Stimulated activated naive CD8-positive, alpha-beta T cell treated with anti-CD3 and anti-CD28 coated beads, Interleukin-15, Interleukin-2, amounts not matched to agents 100 U/mL and 50 U/mL, for 24 hours (primary cell): ENCODE data around the gene SDR42E1.
"Not testable (repeated sequence)": the region's sequence is repeated elsewhere in the genome, so short reads cannot be mapped to it uniquely, and the experiment has no call there.

ENCODE experiments used
- ATAC-seq: fragments of 150-1000 bp; cut with Tn5 transposase; one replicate; pipeline ENCODE4 v1.10.0; 2021
- DNase-seq: peaks from one replicate; pipeline ENCODE4 v3.0.0; 2021

SDR42E1 gene

DNA sequence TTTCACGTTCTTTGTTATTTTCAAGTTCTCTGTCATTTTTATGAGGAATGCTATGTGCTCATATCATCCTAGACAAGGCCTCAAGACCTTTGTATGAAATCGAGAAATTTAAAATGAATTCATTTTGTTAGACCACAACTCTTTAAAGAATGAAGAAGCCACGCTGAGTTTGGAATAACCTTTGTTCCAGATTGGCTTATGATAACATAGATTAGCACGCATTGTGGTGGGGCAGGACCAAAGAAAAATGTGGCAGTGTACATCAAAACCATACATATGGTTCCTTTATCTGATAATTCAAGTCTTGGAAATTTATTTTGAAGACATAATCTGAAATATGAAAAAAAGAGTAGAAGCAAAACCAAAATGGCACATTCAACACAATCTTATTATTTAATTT, 26.0 kb upstream of the SDR42E1 start:
- DNase-seq (no peak), ATAC-seq (no peak)

DNA sequence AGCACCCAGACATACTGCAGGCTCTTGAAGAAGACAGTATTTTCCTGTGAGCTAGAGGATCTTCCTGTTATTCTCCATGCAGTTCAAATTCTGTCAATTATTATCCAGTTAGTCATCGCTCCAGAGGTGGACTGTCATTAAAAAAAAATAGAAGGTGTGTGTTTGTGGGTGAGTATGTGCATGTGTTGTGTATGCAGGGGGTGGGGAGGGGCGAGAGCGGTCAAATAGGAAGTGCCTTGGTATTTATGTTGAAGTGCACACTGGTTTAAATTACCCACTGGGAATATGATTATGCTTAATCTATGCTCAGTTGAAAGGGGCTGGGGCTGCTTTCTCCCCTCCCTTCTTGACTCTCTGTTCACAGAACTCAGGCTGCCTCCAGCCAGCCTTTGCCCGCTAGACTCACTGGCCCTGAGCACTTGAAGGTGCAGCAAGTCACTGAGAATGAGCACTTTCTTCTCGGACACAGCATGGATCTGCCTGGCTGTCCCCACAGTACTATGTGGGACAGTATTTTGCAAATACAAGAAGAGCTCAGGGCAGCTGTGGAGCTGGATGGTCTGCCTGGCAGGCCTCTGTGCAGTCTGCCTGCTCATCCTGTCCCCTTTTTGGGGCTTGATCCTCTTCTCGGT, 23.8 kb upstream of the SDR42E1 start, which contains the start of gene HSD17B2:
TSS of gene HSD17B2 (plus strand) at position 273 of the 632 bp plus-strand sequence. CDS start at position 445, 172 bp downstream.
- DNase-seq (no peak), ATAC-seq (no peak)

DNA sequence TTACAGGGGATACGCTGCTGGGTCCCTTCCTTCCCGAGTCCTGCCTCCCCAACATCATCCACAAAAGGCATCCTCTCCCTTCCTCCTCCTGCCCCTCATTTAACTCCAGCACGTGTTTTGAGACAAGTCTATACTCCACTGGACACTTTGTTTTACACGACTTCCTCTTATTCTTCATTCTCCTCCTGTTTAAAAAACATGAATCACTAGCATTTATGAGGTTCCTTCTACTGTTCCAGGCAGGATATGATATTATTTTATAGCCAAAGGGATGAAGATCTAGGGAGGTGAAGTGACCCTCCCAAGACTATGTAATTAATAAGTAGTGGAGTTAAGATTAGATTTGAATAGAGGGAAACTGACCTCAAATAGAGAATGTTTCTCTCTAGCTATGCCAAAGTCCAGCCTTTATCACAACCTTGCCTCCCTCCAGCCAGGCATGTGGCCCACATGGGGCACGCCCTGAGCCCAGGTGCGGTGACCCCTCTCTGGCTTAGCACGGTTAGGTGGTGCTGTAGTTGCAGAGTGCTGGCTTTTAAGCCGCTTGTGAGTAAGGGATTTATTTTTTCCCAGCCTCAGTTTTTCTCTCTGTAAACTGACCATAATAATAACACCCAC, 22.5 kb upstream of the SDR42E1 start:
- ATAC-seq (no peak), DNase-seq (no peak)

DNA sequence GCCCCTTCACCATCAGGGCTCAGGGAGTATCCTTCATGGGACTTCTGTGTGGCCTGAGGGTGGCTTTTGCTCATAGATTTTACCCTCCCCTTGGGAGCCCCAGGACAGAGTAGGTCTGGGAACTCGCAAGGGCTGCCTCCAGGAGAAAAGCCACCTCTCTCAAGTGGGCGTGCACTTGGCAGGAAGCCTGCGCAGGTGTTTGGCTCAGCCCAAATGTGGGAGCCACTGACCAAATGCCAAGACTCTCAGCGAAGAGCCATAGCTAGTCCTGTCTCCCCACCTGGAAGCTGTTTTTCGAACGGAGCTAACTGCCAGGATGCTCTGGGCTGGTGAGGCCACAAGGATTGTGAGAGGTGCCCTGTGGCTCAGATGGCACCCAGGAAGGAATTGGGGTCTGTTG, 21.7 kb upstream of the SDR42E1 start:
- DNase-seq (no peak), ATAC-seq (no peak)

DNA sequence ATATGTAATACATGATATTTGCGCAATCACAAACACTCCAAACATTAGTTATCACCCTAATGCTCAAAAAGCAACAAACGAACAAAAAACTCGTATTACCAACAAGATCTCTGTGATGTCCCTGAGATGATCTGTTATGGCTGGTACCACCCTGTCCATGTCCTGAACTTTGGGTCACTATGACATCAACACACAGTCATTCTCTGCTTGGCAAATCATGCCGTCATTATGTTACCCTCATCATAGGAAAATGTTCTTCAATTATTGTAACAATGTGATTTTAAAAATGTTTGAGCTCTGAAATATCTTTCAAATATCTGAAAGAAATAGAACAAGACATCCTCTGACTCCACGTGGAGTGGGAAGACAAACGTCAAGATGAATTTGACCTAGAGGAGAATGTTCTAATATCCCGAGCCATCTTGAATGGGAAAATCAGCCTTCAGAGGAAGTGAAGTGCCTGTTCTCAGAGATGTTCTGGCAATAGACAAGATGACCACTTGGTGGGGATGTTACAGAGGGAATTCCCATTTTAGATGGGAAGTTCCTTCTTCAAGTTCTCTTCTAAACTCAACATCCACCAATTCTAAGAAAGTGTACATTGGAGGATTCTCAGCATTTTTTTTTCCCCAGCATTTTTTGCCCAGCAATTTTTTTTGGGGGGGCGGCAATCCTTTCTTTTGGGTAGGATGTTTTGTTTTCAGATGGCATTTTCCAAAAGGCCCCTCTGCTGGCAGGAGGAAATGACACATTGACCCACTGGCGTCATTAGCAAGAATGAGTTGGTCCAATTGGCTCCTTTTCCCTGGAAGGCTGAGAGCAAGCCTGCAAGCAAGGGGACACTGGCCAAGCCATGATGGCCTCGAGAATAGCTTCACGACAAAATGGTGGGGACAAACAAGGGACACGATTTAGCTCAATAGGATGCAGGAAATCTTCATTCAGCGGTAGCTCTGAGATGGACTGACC, 20.1 kb upstream of the SDR42E1 start:
- no peak for DNase-seq
- no peak for ATAC-seq

DNA sequence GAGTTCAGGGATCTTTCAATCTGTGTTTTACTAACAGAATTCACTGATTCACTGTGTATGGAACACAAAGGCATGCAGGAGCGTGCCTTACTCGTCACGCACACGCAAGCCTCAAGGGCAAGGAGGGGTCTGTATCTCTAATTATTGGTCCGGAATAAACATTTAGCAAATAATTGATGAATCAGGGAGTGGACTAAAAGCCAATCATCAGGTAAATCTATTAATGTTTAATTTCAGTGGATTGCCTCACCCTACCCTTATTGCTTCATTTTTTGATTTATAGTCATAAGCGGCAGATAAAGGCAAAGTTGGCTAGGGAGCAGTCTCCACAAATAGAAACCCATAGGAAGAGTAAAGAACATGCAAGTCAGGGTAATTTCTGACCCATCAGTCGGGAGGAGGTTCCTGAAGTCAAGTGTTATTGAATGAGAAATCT, 16.4 kb upstream of the SDR42E1 start:
- ATAC-seq: no peak
- DNase-seq: no peak

DNA sequence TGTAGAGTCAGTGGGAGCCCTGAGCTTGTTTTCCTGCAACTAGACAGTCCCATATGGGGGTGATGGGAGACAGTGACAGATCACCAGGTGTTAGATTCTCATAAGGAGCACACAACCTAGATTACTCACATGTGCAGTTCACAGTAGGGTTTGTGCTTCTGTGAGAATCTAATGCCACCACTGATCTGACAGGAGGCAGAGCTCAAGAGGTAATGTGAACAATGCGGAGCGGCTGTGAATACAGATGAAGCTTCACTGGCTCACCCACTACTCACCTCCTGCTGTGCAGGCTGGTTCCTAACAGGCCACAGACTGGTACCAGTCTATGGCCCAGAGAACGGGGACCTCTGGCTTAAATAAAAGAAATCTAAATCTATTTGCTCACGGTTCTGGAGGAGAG, 13.6 kb upstream of the SDR42E1 start:
- DNase-seq (no peak), ATAC-seq (no peak)

DNA sequence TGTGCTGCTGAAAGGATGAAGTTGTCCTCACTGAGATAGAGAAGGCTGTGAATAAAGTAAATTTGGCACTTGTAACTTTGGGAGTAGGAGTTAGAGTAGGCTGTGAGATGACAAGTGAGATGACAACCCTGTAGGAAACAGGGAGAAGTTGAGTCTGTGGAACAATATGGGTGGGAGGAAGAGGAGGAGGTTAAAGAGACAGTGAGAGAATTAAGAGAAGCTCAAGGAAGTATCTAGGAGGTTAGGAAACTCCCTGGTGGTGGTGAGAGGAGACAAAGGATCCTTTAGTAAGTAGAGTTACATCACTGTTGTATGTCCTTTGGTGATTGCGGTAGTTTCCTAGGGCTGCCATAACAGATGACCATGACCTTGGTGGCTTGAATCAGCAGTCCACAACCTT, 13.0 kb upstream of the SDR42E1 start:
- ATAC-seq: no peak
- no peak for DNase-seq

DNA sequence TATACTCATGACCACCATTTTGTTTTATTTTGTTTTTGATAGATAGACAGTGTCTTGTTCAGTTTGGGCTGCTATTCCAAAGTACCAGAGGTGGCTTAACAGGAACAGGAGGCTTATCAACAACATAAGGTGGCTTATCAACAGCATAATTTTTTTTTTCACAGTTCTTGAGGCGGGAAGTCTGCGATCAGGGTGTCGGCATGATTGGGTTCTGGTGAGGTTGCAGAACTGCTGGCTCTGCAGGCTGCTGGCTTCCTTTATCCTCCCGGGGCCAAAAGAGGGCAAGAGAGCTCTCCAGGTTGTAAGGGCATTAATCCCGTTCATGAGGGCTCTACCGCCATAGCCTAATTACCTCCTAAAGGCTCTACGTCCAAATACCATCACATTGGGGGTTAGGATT, 11.9 kb upstream of the SDR42E1 start:
- no peak for ATAC-seq

DNA sequence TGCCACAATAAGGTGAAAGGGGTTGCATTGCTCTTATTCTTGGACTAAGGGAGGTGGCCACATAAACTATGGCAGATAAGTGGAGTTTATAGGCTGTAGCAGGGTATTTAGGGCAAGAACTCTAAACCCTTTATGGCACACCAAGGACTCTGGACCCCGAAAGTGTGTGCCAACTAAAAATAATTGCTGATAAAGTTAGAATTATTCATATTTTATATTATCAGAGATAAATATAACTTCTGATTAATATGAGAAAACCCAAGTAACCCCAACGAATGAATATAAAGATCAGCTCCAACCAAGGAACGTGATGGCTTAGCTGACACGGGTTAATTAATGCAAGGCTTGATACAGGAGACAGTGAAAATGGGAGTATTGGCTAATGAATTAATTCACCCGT, 8.8 kb upstream of the SDR42E1 start:
- no peak for ATAC-seq

More for the DNA sequence above, 11.9 kb upstream of the SDR42E1 start:
- DNase-seq: no peak

DNA sequence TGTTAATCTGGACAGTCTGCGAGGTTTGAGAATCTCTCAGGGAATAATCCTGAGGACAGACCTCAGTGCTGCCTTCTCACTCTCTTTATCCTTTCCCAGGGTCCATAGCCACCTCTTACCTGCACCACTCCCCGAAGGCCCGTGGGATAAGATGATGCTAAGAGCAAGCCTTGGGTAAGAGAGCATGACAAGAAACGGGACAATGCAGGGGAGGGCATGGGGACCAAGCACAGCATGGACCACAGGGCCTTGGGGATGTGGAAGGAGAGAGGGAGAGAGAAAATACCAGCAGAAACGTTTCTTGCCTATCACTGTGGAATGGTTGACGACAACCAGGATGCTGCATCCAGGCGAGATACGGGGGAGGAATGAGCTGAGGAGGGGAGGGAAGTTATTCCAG, 8.3 kb upstream of the SDR42E1 start:
- DNase-seq: no peak
- no peak for ATAC-seq

More for the DNA sequence above, 8.8 kb upstream of the SDR42E1 start:
- DNase-seq: no peak

DNA sequence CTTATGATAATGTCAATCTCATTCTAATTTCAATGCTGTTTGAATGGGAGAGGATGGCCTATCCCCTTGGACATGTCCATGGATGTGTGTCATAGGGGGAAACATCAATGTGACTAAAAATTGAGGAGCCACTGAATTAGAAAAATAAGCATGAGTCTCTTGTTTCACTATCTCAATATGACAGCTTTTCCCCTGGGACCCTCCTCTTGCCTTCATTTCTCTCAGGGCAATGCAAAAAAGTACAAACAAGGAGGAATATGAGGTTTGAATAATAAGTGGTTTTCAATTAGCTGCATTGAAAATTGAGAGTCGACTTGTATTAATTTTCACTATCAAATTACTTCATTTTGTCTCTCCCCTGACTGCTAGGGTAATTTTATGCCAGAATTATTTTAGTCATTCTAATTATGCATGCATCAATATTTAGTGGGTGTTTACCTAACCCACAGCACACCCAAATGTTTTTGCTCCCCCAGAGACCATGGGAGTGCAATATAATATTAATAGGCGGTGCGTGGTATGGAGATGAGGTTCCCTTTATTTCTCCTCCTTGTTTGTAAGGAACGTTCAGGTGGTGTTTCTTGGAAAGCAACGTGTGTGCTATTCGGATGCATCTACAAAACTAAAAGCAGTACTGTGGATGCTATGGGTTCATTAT, 6.8 kb upstream of the SDR42E1 start:
- DNase-seq: no peak
- no peak for ATAC-seq

DNA sequence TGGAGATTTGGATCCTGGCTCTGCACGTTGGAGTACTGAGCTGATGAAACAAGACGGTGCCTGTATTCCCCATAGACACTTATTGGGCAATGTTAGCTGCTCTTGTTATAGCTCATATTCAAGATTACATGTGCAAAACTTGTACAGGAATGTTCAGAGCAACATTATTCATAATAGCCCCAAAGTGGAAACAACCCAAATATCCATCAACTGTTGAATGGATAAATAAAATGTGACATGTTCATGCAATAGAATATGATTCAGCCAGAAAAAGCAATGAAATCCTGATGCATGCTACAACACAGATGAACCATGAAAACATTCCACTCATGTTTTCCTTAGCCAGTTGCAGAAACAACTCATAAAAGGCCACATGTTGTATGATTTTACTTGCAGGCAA, 5.7 kb upstream of the SDR42E1 start:
- no peak for DNase-seq
- ATAC-seq: no peak

DNA sequence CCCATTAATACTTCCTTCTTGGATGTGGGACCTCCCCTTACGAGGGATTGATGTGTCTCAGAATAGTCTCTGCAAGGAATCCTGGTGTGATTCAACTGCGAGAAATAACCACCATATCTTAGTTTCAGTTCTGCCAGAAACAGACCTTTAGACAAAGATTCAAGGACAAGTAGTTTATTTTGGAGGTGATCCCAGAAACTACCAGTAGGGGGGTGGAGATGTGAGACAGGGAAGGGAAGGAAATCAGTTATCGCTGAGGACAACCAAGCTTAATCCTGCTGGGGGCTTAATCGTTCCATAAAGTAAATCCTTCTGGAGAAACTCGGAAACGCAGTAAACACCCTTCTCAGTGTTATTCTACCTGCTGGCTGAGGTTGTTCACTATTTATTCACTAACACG, 5.0 kb upstream of the SDR42E1 start:
- ATAC-seq (no peak), DNase-seq (no peak)

DNA sequence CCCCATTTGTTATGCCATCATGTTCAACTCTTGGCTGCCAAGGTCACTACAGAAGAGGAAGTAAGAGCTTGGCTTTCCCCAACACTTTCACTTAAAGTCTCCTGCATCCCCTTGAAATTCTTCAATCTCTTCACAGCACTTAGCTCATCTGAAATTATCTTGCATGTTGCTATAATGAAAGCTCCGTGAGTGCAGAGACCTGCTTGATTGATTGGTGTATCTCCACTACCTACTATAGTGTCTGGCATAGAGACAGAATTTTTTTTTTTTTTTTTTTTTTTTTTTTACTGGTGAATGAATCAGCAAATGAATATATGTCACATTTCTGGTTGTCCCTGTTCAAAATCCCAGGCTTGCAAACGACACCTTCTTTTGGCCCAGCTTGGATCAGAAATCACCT, 1.9 kb upstream of the SDR42E1 start:
- DNase-seq (no peak), ATAC-seq (no peak)

DNA sequence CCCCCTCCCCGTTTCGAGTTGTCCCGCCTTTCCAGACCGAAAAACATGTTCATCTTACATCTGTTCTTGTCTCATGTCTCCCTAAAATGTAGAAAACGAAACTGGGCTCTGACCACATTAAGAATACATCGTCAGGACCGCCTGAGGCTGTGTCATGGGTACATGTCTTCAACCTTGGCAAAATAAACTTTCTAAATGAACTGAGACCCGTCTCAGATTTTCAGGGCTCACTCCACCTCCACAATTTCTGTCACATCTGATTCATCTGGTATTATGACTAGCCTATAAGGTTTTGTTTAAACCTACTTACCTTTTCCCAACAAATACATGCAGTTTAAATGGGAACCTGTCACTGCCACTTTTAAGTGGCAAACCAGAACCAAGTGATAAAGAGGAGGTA, 621 bp downstream of the SDR42E1 start:
- no peak for ATAC-seq
- no peak for DNase-seq

DNA sequence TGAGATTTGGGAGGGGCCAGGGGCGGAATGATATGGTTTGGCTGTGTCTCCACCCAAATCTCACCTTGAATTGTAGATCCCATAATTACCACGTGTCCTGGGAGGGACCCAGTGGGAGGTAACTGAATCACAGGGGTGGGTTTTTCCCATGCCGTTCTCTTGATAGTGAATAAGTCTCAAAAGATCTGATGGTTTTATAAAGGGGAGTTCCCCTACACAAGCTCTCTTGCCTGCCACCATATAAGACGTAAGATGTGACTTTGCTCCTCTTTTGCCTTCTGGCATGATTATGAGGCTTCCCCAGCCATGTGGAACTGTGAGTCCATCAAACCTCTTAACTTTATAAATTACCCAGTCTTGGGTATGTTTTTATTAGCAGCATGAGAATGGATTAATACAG, 1.5 kb downstream of the SDR42E1 start:
- ATAC-seq, DNase-seq: not testable (repeated sequence)

DNA sequence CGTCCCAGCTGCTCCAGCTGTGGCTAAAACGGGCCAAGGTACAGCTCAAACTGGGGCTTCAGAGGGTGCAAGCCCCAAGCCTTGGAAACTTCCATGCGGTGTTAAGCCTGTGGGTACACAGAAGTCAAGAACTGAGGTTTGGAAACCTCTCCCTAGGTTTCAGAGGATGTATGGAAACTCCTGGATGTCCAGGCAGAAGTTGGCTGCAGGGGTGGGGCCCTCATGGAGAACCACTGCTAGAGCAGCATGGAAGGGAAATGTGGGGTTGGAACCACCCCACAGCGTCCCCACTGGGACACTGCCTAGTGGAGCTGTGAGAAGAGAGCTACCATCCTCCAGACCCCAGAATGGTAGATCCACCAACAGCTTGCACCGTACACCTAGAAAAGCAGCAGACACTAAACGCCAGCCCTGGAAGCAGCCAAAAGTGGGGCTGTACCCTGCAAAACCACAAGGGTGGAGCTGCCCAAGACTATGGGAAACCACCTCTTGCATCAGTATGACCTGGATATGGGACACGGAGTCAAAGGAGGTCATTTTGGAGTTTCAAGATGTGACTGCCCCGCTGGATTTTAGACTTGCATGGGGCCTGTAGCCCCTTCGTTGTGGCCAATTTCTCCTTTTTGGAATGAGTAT, 2.2 kb downstream of the SDR42E1 start:
- ATAC-seq (no peak), DNase-seq (no peak)

DNA sequence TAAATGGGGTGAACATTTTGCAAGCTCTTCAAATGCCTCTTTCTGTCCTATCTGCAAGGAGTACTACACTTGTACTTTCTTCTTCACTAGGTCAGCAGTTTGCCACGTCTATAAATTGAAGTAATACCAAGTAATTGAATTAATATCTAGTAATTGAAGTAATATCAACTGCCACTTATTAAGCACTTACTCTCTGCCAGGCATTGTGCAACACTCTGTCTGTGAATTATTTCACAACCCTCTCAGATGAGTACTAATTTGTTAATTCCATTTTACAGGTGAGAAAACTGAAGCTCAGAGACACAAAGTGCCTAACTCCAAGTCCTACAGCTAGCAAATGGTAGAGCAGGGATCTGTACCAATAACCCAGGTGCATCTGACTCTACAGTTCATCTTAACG, 4.1 kb downstream of the SDR42E1 start:
- DNase-seq: no peak
- no peak for ATAC-seq

DNA sequence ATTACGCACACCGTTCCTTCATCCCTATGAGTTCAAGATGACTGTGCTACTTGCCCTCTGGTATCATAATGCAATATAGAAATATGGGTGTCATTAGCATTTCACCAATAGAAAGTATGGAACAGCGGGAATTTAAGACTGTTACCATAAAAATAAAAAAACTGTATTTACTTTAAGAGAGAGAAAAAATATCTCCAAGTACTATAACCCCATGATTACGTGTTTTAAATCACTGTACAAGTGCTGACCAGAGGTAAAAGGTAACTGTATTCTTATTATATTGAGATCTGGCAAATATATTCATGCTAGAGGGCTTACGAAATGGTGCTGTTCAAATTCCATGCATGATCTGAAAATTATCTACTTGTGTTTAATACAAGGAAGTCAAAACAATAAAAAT, 5.2 kb downstream of the SDR42E1 start:
- ATAC-seq (no peak), DNase-seq (no peak)

DNA sequence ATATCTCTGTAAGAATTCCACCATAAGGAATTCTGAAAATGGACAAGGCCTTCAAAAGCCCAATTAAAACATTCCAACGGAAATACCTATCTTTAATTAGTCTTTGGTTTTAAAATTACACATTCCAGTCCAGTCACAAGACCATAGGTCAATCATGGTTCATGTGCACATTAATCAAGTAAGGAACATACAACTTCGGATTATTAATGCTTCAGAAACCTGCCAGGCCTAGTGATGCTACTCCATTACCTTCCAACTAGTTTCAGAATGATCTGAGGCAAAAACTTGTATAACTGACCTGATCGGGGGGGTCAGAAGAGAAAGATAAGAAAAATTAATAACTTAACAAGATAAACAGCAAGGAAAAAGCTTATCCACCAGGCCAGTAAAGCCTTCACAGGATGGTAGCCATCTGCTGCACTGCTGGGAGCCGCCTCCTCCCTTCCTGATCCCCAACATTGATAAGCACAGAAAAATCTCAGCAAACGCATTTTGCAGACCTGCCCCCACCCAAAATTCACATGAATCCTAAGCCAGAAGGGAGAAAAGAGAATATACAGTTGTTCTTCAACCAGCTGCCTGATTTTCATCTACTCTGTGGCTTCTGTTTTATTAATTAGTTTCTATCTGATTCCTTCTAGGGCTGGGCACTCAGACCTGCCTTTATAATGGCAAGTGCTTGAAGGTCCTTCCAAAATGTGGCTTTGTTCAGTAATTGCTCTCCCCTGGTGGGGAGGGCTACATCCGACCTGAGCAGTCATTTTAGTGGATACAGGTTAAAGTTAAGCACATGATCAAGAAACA, 6.0 kb downstream of the SDR42E1 start:
- ATAC-seq (no peak), DNase-seq (no peak)
